ENCODE results near the gene CSPG4. TPM values are rescaled to one million over a fixed set of nuclear protein-coding genes. Genes with fewer than 3 reads are reported as not detected.

CSPG4 gene
- total and polyA plus RNA-seq, 2 of the 8 experiments (the other 6 are each of a cell fraction or from before 2014, with no cell fraction given): 1.4 to 3.0 TPM

- H3K4me3 ChIP-seq (ENCODE audit: extremely low read depth in 1 of 4, insufficient read depth in 2 of 4, low read depth in 3 of 4, low read length in 4 of 4): no peak overlapping the region
- H2AK5ac ChIP-seq (ENCODE audit: low read depth, low read length): no peak overlapping the region
- H3K79me1 ChIP-seq (ENCODE audit: low read depth, low read length): no peaks in the 10 kb centered on the region; the same call in 1 of the 2 replicates
- CTCF ChIA-PET (ENCODE audit: partially characterized antibody): interaction anchor here (1.1 kb wide), 1 partner anchor 20 kb away, joined by 3 read pairs; no protein-coding TSS in a partner anchor
- DNase-seq (ENCODE audit: low read depth in 1 of 2, low spot score in 2 of 2) (no peak), FAIRE-seq (no peak)
- no peak overlapping the region for H2AFZ ChIP-seq (ENCODE audit: low read length)
- no peak overlapping the region for H4K8ac ChIP-seq (ENCODE audit: extremely low read depth, insufficient read depth, low read length)
- no peaks in the 10 kb centered on the region; the same call in 1 of the 2 replicates for H3K23me2 ChIP-seq (ENCODE audit: low read depth, low read length)
- no peak overlapping the region for H2BK12ac ChIP-seq (ENCODE audit: low read depth, low read length)
- no peak overlapping the region for H3K4me2 ChIP-seq (ENCODE audit: insufficient read depth in 1 of 2, low read depth in 2 of 2, low read length in 2 of 2)
- H3K79me2 ChIP-seq (ENCODE audit: control insufficient read depth in 1 of 2, insufficient read depth in 2 of 2, low read length in 2 of 2): no peaks in the 10 kb centered on the region
- H2BK5ac ChIP-seq (ENCODE audit: low read depth, low read length): no peak overlapping the region
- H2BK20ac ChIP-seq (ENCODE audit: low read length): no peak overlapping the region
- H3K23ac ChIP-seq (ENCODE audit: insufficient read length): no peak overlapping the region
- no peak overlapping the region for H4K5ac ChIP-seq (ENCODE audit: insufficient read length, low read depth, low read length)
- H3K27me3 ChIP-seq (replicated peaks in 1 of 4; ENCODE audit: control insufficient read depth in 3 of 4, extremely low read depth in 1 of 4, insufficient read depth in 3 of 4, low read length in 3 of 4): peaks cover 0 to 3% (median 0%) of the 10 kb centered on the region in 4 experiments; a peak in 1 of 7 replicates
- no peak for TF ChIP-seq ATF3 (IDR thresholded peaks at IDR 0.05; ENCODE audit: insufficient read depth, low read depth, low read length)
- no peak for TF ChIP-seq CTBP2 (IDR thresholded peaks at IDR 0.05; ENCODE audit: borderline replicate concordance, insufficient read depth, insufficient read length, low read length)
- no peak for TF ChIP-seq ZNF274 (IDR thresholded peaks at IDR 0.05; ENCODE audit: borderline replicate concordance, extremely low read depth, low read length)
- no peak for TF ChIP-seq KDM4A (IDR thresholded peaks at IDR 0.05; ENCODE audit: low read depth, low read length, severe bottlenecking)
- no peak for TF ChIP-seq EP300 (IDR thresholded peaks at IDR 0.05; ENCODE audit: borderline replicate concordance in 1 of 2, low read depth in 2 of 2, low read length in 2 of 2)
- TF ChIP-seq POLR2A (IDR thresholded peaks at IDR 0.05; ENCODE audit: control extremely low read depth in 1 of 2, low read depth in 2 of 2, low read length in 2 of 2): no peak
- TF ChIP-seq HDAC6 (IDR thresholded peaks at IDR 0.05; ENCODE audit: low read depth, low read length): no peak
- no peak overlapping the region for H2BK15ac ChIP-seq (ENCODE audit: low read length)
- H3K36me3 ChIP-seq (ENCODE audit: control insufficient read depth in 2 of 4, insufficient read depth in 4 of 4, low read length in 3 of 4): no peaks in the 10 kb centered on the region
- H4K20me1 ChIP-seq (replicated peaks in 1 of 2; ENCODE audit: control insufficient read depth in 1 of 2, insufficient read depth in 2 of 2, low read length in 2 of 2): peaks cover 4 to 15% of the 10 kb centered on the region in 2 experiments
- no peak overlapping the region for H3K14ac ChIP-seq (ENCODE audit: insufficient read length)
- no peak overlapping the region for H3K9ac ChIP-seq (replicated peaks in 1 of 4; ENCODE audit: extremely low read depth in 1 of 4, low read depth in 3 of 4, low read length in 3 of 4)
- peaks cover 0 to 6% (median 2%) of the 10 kb centered on the region in 4 experiments; a peak in 3 of 7 replicates for H3K4me1 ChIP-seq (replicated peaks in 1 of 4; ENCODE audit: control insufficient read depth in 3 of 4, insufficient read depth in 4 of 4, low read length in 3 of 4)
- H3K4ac ChIP-seq (replicated peaks; ENCODE audit: insufficient read length, low read depth, low read length): no peak overlapping the region
- no peak overlapping the region for H3K18ac ChIP-seq (ENCODE audit: extremely low read depth, low read length)
- H2BK120ac ChIP-seq (replicated peaks; ENCODE audit: low read depth, low read length): no peak overlapping the region
- POLR2A ChIA-PET (ENCODE audit: partially characterized antibody): interaction anchor here (0.6 to 1.6 kb wide), 2 partner anchors 12 to 56 kb away, joined by 3 to 6 read pairs; no protein-coding TSS in a partner anchor
- no peak overlapping the region for H4K91ac ChIP-seq (replicated peaks; ENCODE audit: insufficient read length, low read length)
- 96% methylated on average over 9 of the region's 11 CpGs; no CpG with 5 or more reads in 1 of the 2 experiments for WGBS, 2 experiments (ENCODE audit: extremely low coverage in 1 of 2, insufficient coverage in 1 of 2, insufficient read length in 1 of 2, insufficient replicate concordance in 2 of 2, low coverage in 1 of 2, low lambda C conversion rate in 2 of 2, missing lambda C conversion rate in 1 of 2)
- no peak overlapping the region for H3K56ac ChIP-seq (replicated peaks; ENCODE audit: insufficient read length, low read depth, low read length)
- H3K27ac ChIP-seq (ENCODE audit: low read depth, low read length): no peak overlapping the region
- H3K9me3 ChIP-seq (ENCODE audit: insufficient read depth in 2 of 2, low read depth in 1 of 2, low read length in 1 of 2): no peaks in the 10 kb centered on the region
These were observed 48.7 kb downstream of the CSPG4 start for GRCh38 chr15:75663931-75664421.

All from H1 (cell line).